HepG2 (cell line): ENCODE results near the gene BORCS5. TPM values are rescaled to one million over a fixed set of nuclear protein-coding genes. Genes with fewer than 3 reads are reported as not detected.

Source experiments
- ATAC-seq: fragments of 200-7000 bp; cut with Tn5 transposase; 3 replicates; pipeline ENCODE4 v1.9.1; 2020; ENCODE audit warnings: mild to moderate bottlenecking, moderate library complexity
- BruUV-seq: library from RNA; stranded (reverse); fragments of 400-500 nt; replicated peaks from 2 replicates; lab custom pipeline; 2021; lab: Mats Ljungman, UMichigan
- CTCF ChIA-PET: fragments of 300-600 bp; formaldehyde crosslinking; extraction: SDS; loops from one replicate; lab custom pipeline; 2021; ENCODE audit warnings: low total read pairs, inconsistent platforms, low intra/inter-chr PET ratio; lab: Yijun Ruan, JAX
- POLR2A ChIA-PET: fragments of 350-600 bp; sonication (Branson Sonifier 250); formaldehyde crosslinking; loops from one replicate; lab custom pipeline; 2020; ENCODE audit warnings: antibody characterized with exemption, inconsistent platforms; lab: Yijun Ruan, JAX
- DNase-seq: peaks from one replicate; pipeline ENCODE4 v3.0.0-alpha.2; 2015; ENCODE audit warnings: low spot score
- FAIRE-seq: peaks from 3 replicates; lab custom pipeline; 2011; peaks lifted over from hg19 to GRCh38; lab: Jason Lieb, UNC
- H2AFZ ChIP-seq: one replicate; pipeline ENCODE4 v1.6.1; 2011; ENCODE audit warnings: low read length, inconsistent platforms
- H3K27ac ChIP-seq: fragments of 300-600 bp; 3 replicates; pipeline ENCODE4 v1.8.0; 2011; ENCODE audit warnings: mixed run types, mild to moderate bottlenecking, mixed read lengths, low read length, inconsistent platforms; ENCODE audit not compliant: insufficient read depth; ENCODE audit errors: extremely low read length
- H3K27me3 ChIP-seq, 2 experiments: fragments of 200-600 bp in 1 of 2; 2 replicates in 1 of 2; 3 replicates in 1 of 2; pipeline versions ENCODE4 v1.6.0 to v1.8.0; 2011; ENCODE audit warnings: low read length in 2 of 2, mild to moderate bottlenecking in 2 of 2, moderate library complexity in 2 of 2, inconsistent platforms in 1 of 2; ENCODE audit not compliant: insufficient read depth in 2 of 2, control insufficient read depth in 1 of 2
- H3K36me3 ChIP-seq, 2 experiments: fragments of 200-600 bp in 1 of 2; replicated peaks in 1 of 2; 2 replicates in 1 of 2; 3 replicates in 1 of 2; pipeline versions ENCODE4 v1.5.1 to v1.8.0; 2011; ENCODE audit warnings: low read length in 2 of 2, inconsistent platforms in 1 of 2; ENCODE audit not compliant: insufficient read depth in 2 of 2, control insufficient read depth in 1 of 2
- H3K4me1 ChIP-seq: 2 replicates; pipeline ENCODE4 v1.5.1; 2012; ENCODE audit warnings: low read length, inconsistent platforms; ENCODE audit not compliant: insufficient read depth
- H3K4me2 ChIP-seq: 2 replicates; pipeline ENCODE4 v1.6.0; 2011; ENCODE audit warnings: low read depth, low read length, inconsistent platforms
- H3K4me3 ChIP-seq, 3 experiments: fragments of 200-600 bp in 1 of 3; sonication (generic), shearing (Covaris generic) in 1 of 3; replicated peaks in 1 of 3; 2 replicates each; pipeline ENCODE4 v1.5.1; 2011 to 2016; ENCODE audit warnings: low read length in 3 of 3, inconsistent platforms in 2 of 3, low read depth in 2 of 3, mild to moderate bottlenecking in 2 of 3, control low read depth in 1 of 3, mixed read lengths in 1 of 3; ENCODE audit not compliant: insufficient read depth in 1 of 3
- H3K79me2 ChIP-seq: one replicate; pipeline ENCODE4 v1.6.1; 2011; ENCODE audit warnings: low read length, inconsistent platforms; ENCODE audit not compliant: insufficient read depth
- H3K9ac ChIP-seq: 2 replicates; pipeline ENCODE4 v1.6.0; 2011; ENCODE audit warnings: mild to moderate bottlenecking, low read depth, low read length, inconsistent platforms; ENCODE audit not compliant: insufficient read depth
- H3K9me3 ChIP-seq: 2 replicates; pipeline ENCODE4 v1.5.1; 2012; ENCODE audit warnings: mild to moderate bottlenecking, low read length
- H4K20me1 ChIP-seq: 2 replicates; pipeline ENCODE4 v1.6.0; 2011; ENCODE audit warnings: inconsistent platforms, mild to moderate bottlenecking, low read length, moderate library complexity; ENCODE audit not compliant: insufficient read depth
- ARHGAP35 ChIP-seq: sonication (generic); formaldehyde crosslinking; IDR thresholded peaks from 2 replicates; pipeline ENCODE4 v1.9.0; 2022; ENCODE audit warnings: mild to moderate bottlenecking, inconsistent platforms, moderate library complexity, missing genetic modification reagents, borderline replicate concordance
- FOSL2 ChIP-seq: sonication (generic); formaldehyde crosslinking; IDR thresholded peaks from 2 replicates; pipeline ENCODE4 v1.4.0; 2020; ENCODE audit warnings: missing genetic modification reagents
- TBX3 ChIP-seq: fragments of 450-650 bp; IDR thresholded peaks from 2 replicates; pipeline ENCODE4 v1.6.1; 2017; ENCODE audit warnings: antibody characterized with exemption, mild to moderate bottlenecking, inconsistent platforms, borderline replicate concordance
- ZSCAN29 ChIP-seq: sonication (generic); formaldehyde crosslinking; conservative IDR thresholded peaks from 2 replicates; pipeline ENCODE4 v1.4.0; 2020; ENCODE audit warnings: mild to moderate bottlenecking, missing genetic modification reagents
- WGBS: methylation state at CpG from one replicate; pipeline ENCODE4 v1.1.6; 2017; ENCODE audit warnings: low lambda C conversion rate; 5-methylcytosine and 5-hydroxymethylcytosine counted together
- in situ Hi-C: cut with HindIII; loops from 2 replicates; pipeline ENCODE4 v1.10.0; 2017; ENCODE audit warnings: low pct_unique_long_range_greater_than_20kb; ENCODE audit not compliant: extremely low pct_ligation_motif_present
- intact Hi-C: fragments of 100-400 bp; cut with micrococcal nuclease; formaldehyde crosslinking; loops from one replicate; pipeline ENCODE4 v1.10.0; 2022; ENCODE audit not compliant: unreplicated experiment
- polyA plus RNA-seq, 8 experiments: library from polyadenylated mRNA; depleted of rRNA in 3 of 8; stranded (reverse) in 7 of 8; unstranded in 1 of 8; fragments of >200 nt; fragmentation: Illumina TruSeq in 4 of 8; extraction: Trizol in 4 of 8; gene quantifications; 2 replicates each; pipeline versions ENCODE4 v1.2.1 to v1.2.3, GENCODE V29; 2011 to 2016; ENCODE audit warnings: low read depth in 4 of 8, missing spikeins in 1 of 8, mixed read lengths in 1 of 8; ENCODE audit not compliant: insufficient read depth in 1 of 8
- total RNA-seq, 5 experiments: library from RNA; depleted of rRNA; stranded (reverse); fragments of >200 nt; fragmentation: Illumina TruSeq; extraction: Trizol; gene quantifications; 2 replicates each; pipeline ENCODE4 v1.2.3, GENCODE V29; 2016; ENCODE audit warnings: low read depth in 1 of 5
- TF ChIP-seq, protein P1 (sequence below): IDR thresholded peaks from 2 replicates; pipeline ENCODE4 v1.6.1; 2016; ENCODE audit warnings: mild to moderate bottlenecking
- TF ChIP-seq, protein P2 (sequence below): sonication (generic); formaldehyde crosslinking; IDR thresholded peaks from 2 replicates; pipeline ENCODE4 v1.5.0; 2020; ENCODE audit warnings: mild to moderate bottlenecking, missing genetic modification reagents

Gene BORCS5
- total and polyA plus RNA-seq, 2 of the 13 experiments (the other 11 are each of a cell fraction or from before 2014, with no cell fraction given) = 3.9 to 4.7 TPM

DNA sequence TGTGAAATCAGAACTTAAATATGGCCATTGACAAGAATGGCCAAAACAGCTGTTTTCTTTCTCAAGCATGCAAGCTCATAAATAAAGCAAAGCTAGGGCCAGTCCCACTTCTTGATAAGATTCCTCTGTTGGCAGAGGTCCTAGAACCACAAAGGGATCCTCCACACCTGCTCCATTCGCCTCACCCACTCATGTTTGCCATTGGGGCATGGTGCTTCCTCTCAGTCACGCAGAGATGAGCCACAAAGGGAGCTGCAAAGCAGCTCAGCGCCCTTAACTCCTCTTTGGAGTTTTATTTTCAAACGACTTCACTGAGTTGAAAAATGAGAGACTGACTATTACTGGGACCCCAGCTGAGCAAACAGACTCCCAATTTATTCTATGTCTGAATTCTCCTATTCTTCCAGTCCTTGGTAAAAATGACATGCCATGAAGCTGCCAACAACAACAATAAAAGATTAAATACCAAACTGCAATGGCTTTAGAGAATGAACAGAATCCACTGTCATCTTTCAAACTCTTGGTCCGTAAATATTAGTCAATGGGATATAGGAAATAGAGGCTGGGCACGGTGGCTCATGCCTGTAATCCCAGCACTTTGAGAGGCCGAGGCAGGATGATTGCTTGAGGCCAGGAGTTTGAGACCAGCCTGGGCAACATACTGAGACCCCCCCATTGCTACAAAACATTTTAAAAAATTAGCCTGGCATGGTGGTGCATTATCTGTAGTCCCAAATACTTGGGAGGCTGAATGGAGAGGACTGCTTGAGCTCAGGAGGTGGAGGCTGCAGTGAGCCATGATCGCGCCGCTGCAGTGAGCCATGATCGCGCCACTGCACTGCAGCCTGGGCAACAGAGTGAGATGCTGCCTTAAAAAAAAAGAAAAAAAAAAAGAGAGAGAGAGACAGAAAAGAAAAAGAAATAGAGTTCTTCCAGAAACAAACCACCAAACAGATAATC lies 23.2 kb upstream of the BORCS5 start:
- 89% methylated on average over 12 of the region's 12 CpGs for WGBS
- POLR2A ChIA-PET = no interaction called here
- no TSS peak for BruUV-seq
- H3K36me3 ChIP-seq = no peaks in the 10 kb centered on the region
- CTCF ChIA-PET = interaction anchor here (0.9 to 2.6 kb wide), 4 partner anchors 43 to 371 kb away, joined by 3 to 22 read pairs (median 4); no protein-coding TSS in a partner anchor
- intact Hi-C loops (loop anchor here (1.0 to 5.0 kb wide), 4 partner anchors 67 to 297 kb away; partner anchors contain the start of gene LRP6), in situ Hi-C loops (no loop called here)
- H3K27me3 ChIP-seq = no peaks in the 10 kb centered on the region
- H2AFZ ChIP-seq = no peak overlapping the region
- DNase-seq (no peak), FAIRE-seq (no peak), ATAC-seq (no peak)
- H3K4me1 ChIP-seq = peaks cover 34% of the 10 kb centered on the region
- H3K27ac ChIP-seq = no peak overlapping the region
- no peaks in the 10 kb centered on the region for H3K79me2 ChIP-seq
- H4K20me1 ChIP-seq = no peaks in the 10 kb centered on the region
- TF ChIP-seq, protein P1, sequence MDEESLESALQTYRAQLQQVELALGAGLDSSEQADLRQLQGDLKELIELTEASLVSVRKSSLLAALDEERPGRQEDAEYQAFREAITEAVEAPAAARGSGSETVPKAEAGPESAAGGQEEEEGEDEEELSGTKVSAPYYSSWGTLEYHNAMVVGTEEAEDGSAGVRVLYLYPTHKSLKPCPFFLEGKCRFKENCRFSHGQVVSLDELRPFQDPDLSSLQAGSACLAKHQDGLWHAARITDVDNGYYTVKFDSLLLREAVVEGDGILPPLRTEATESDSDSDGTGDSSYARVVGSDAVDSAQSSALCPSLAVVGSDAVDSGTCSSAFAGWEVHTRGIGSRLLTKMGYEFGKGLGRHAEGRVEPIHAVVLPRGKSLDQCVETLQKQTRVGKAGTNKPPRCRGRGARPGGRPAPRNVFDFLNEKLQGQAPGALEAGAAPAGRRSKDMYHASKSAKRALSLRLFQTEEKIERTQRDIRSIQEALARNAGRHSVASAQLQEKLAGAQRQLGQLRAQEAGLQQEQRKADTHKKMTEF (CRISPR knock-in tag) = 0 out of 2 replicates have a peak, but pooled peaks have one; percentile 15
- TF ChIP-seq, protein P2, sequence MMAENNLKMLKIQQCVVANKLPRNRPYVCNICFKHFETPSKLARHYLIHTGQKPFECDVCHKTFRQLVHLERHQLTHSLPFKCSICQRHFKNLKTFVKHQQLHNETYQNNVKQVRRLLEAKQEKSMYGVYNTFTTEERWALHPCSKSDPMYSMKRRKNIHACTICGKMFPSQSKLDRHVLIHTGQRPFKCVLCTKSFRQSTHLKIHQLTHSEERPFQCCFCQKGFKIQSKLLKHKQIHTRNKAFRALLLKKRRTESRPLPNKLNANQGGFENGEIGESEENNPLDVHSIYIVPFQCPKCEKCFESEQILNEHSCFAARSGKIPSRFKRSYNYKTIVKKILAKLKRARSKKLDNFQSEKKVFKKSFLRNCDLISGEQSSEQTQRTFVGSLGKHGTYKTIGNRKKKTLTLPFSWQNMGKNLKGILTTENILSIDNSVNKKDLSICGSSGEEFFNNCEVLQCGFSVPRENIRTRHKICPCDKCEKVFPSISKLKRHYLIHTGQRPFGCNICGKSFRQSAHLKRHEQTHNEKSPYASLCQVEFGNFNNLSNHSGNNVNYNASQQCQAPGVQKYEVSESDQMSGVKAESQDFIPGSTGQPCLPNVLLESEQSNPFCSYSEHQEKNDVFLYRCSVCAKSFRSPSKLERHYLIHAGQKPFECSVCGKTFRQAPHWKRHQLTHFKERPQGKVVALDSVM (CRISPR knock-in tag) = peak; percentile 48; the same call in 1 of the 2 replicates
- no peak for TF ChIP-seq ZSCAN29
- no peak for TF ChIP-seq TBX3
- no peak for TF ChIP-seq ARHGAP35
- no peak for TF ChIP-seq FOSL2
- no peaks in the 10 kb centered on the region for H3K9me3 ChIP-seq
- H3K9ac ChIP-seq = no peak overlapping the region
- no peak overlapping the region for H3K4me3 ChIP-seq
- H3K4me2 ChIP-seq = peak overlapping the region; percentile 39; the same call in 1 of the 2 replicates
